Keratinocyte (primary cell): ENCODE results near the gene SPOCK1. TPM values are rescaled to one million over a fixed set of nuclear protein-coding genes. Genes with fewer than 3 reads are reported as not detected.

Source experiments
- DNase-seq: peaks from one replicate; pipeline ENCODE4 v3.0.0-alpha.2; 2011; ENCODE audit warnings: low read depth, missing footprints, low spot score
- FAIRE-seq: peaks from 2 replicates; lab custom pipeline; 2011; peaks lifted over from hg19 to GRCh38; lab: Jason Lieb, UNC
- H2AFZ ChIP-seq: 2 replicates; pipeline ENCODE4 v1.6.0; 2012; ENCODE audit warnings: low read length, control low read depth, inconsistent platforms; ENCODE audit not compliant: control insufficient read depth
- H3K27ac ChIP-seq: 2 replicates; pipeline ENCODE4 v1.5.1; 2011; ENCODE audit warnings: low read length; ENCODE audit not compliant: control insufficient read depth, insufficient read depth
- H3K27me3 ChIP-seq: 3 replicates; pipeline ENCODE4 v1.6.0; 2011; ENCODE audit warnings: low read length; ENCODE audit not compliant: control insufficient read depth, insufficient read depth; ENCODE audit errors: extremely low read depth
- H3K36me3 ChIP-seq, 2 experiments: 2 replicates in 1 of 2; 3 replicates in 1 of 2; pipeline ENCODE4 v1.5.1; 2011; ENCODE audit warnings: low read length in 2 of 2, mild to moderate bottlenecking in 1 of 2; ENCODE audit not compliant: control insufficient read depth in 2 of 2, insufficient read depth in 2 of 2; ENCODE audit errors: extremely low read depth in 1 of 2
- H3K4me1 ChIP-seq: 3 replicates; pipeline ENCODE4 v1.5.1; 2011; ENCODE audit warnings: low read length; ENCODE audit not compliant: control insufficient read depth, insufficient read depth; ENCODE audit errors: extremely low read depth
- H3K4me2 ChIP-seq: 3 replicates; pipeline ENCODE4 v1.6.0; 2011; ENCODE audit warnings: low read depth, low read length; ENCODE audit not compliant: control insufficient read depth, insufficient read depth; ENCODE audit errors: extremely low read depth
- H3K4me3 ChIP-seq, 3 experiments: fragments of 200-600 bp in 1 of 3; sonication (generic) in 1 of 3; 2 replicates in 2 of 3; 3 replicates in 1 of 3; pipeline ENCODE4 v1.5.1; 2011 to 2016; ENCODE audit warnings: low read length in 3 of 3, mild to moderate bottlenecking in 3 of 3, control low read depth in 2 of 3, inconsistent platforms in 1 of 3, low read depth in 1 of 3, mixed read lengths in 1 of 3, mixed run types in 1 of 3, moderate library complexity in 1 of 3; ENCODE audit not compliant: control insufficient read depth in 2 of 3, insufficient read depth in 2 of 3; ENCODE audit errors: extremely low read depth in 1 of 3
- H3K79me2 ChIP-seq: 2 replicates; pipeline ENCODE4 v1.6.0; 2012; ENCODE audit warnings: low read length; ENCODE audit not compliant: control insufficient read depth, insufficient read depth
- H3K9ac ChIP-seq: 3 replicates; pipeline ENCODE4 v1.6.0; 2011; ENCODE audit warnings: low read length; ENCODE audit not compliant: control insufficient read depth, insufficient read depth; ENCODE audit errors: extremely low read depth
- H3K9me1 ChIP-seq: 3 replicates; pipeline ENCODE4 v1.6.0; 2011; ENCODE audit warnings: low read length; ENCODE audit not compliant: control insufficient read depth, insufficient read depth; ENCODE audit errors: extremely low read depth
- H3K9me3 ChIP-seq: 2 replicates; pipeline ENCODE4 v1.5.1; 2012; ENCODE audit warnings: low read depth, low read length; ENCODE audit not compliant: control insufficient read depth
- H4K20me1 ChIP-seq: 3 replicates; pipeline ENCODE4 v1.6.0; 2011; ENCODE audit warnings: low read length; ENCODE audit not compliant: control insufficient read depth, insufficient read depth; ENCODE audit errors: extremely low read depth
- CTCF ChIP-seq, 3 experiments: IDR thresholded peaks in 1 of 3; conservative IDR thresholded peaks in 1 of 3; optimal IDR thresholded peaks in 1 of 3; 2 replicates in 2 of 3; 3 replicates in 1 of 3; pipeline versions ENCODE3 to v1.5.1; 2011; ENCODE audit warnings: low read length in 3 of 3, mild to moderate bottlenecking in 3 of 3, moderate library complexity in 2 of 3, control low read depth in 1 of 3, inconsistent platforms in 1 of 3; ENCODE audit not compliant: insufficient read depth in 2 of 3; ENCODE audit errors: extremely low read depth in 1 of 3
- EZH2 ChIP-seq: IDR thresholded peaks from one replicate; pipeline ENCODE4 v1.6.1; 2012; ENCODE audit warnings: inconsistent platforms, mild to moderate bottlenecking, low read length, moderate library complexity
- dilution Hi-C: fragments of 300-500 bp; cut with MboI; formaldehyde crosslinking; loops from one replicate; pipeline ENCODE4 v1.7.0; 2020; ENCODE audit warnings: low sequenced_read_pairs; ENCODE audit not compliant: extremely low pct_ligation_motif_present
- polyA plus RNA-seq, 5 experiments: library from polyadenylated mRNA; depleted of rRNA in 3 of 5; stranded (reverse) in 3 of 5; stranded (forward) in 1 of 5; unstranded in 1 of 5; fragments of >200 nt; gene quantifications; 1 replicate in 1 of 5; 2 replicates in 3 of 5; 3 replicates in 1 of 5; pipeline versions ENCODE4 v1.2.1 to v1.2.3, GENCODE V29; 2011 to 2012; ENCODE audit warnings: missing spikeins in 2 of 5, low read depth in 1 of 5, low replicate concordance in 1 of 5

The SPOCK1 gene
- polyA plus RNA-seq, 1 donor (not counting 4 experiments of a cell fraction or from before 2014, with no cell fraction given) = 5.5 TPM

DNA sequence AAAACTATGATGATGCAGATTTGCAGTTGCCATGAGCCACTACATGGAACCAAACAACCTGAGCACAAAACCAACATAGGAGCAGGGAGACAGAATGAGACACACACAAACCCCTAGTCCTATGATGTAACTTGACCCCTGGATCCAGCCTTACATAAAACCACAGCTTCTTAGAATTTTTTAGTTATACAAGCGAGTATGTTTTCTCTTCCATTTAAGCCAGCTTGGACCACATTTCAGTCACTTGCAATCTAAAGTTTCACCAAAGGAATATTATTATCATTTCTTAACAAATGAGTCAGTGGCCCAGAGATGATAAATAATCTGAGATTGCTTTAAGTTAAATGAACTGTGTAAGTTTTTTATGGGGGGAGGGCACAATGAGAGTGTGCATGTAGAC lies 6.8 kb downstream of the SPOCK1 start:
- H3K27ac ChIP-seq = no peak overlapping the region
- H3K27me3 ChIP-seq = peaks cover 11% of the 10 kb centered on the region
- no peak overlapping the region for H2AFZ ChIP-seq
- FAIRE-seq = no peak
- H3K4me3 ChIP-seq = no peak overlapping the region
- H3K36me3 ChIP-seq = no peaks in the 10 kb centered on the region
- dilution Hi-C loops = no loop called here
- no peaks in the 10 kb centered on the region for H3K9me3 ChIP-seq
- H3K9me1 ChIP-seq = no peaks in the 10 kb centered on the region
- H3K4me1 ChIP-seq = no peaks in the 10 kb centered on the region
- no peaks in the 10 kb centered on the region for H3K79me2 ChIP-seq
- no peaks in the 10 kb centered on the region for H4K20me1 ChIP-seq
- DNase-seq = no peak
- H3K9ac ChIP-seq = no peak overlapping the region
- no peak for TF ChIP-seq EZH2
- no peak for TF ChIP-seq CTCF (optimal IDR thresholded peaks at IDR 0.05 in 1 of 3, IDR thresholded peaks at IDR 0.05 in 1 of 3, conservative IDR thresholded peaks at IDR 0.05 in 1 of 3; ENCODE audit: extremely low read depth in 1 of 3, insufficient read depth in 2 of 3, low read length in 3 of 3)
- H3K4me2 ChIP-seq = no peak overlapping the region

- Histone ChIP-seq H3K9me1 (no peaks in the 10 kb centered on the region), H3K4me3 (no peak overlapping the region), H4K20me1 (no peaks in the 10 kb centered on the region), H3K27me3 (peaks cover 3% of the 10 kb centered on the region), H3K4me2 (no peak overlapping the region), H3K9me3 (no peaks in the 10 kb centered on the region), H3K9ac (no peak overlapping the region), H3K36me3 (no peaks in the 10 kb centered on the region), H3K27ac (no peak overlapping the region), H3K79me2 (no peaks in the 10 kb centered on the region), H3K4me1 (no peaks in the 10 kb centered on the region), H2AFZ (no peak overlapping the region)
- dilution Hi-C loops = no loop called here
- no peak for DNase-seq
- TF ChIP-seq CTCF (optimal IDR thresholded peaks at IDR 0.05 in 1 of 3, IDR thresholded peaks at IDR 0.05 in 1 of 3, conservative IDR thresholded peaks at IDR 0.05 in 1 of 3; ENCODE audit: extremely low read depth in 1 of 3, insufficient read depth in 2 of 3, low read length in 3 of 3) (no peak), EZH2 (no peak)
- FAIRE-seq = no peak
Observed at GRCh38 chr5:137491121-137491520, 8.0 kb downstream of the SPOCK1 start.
